ENCODE measurements around the gene ASPRV1. TPM values are rescaled to one million over a fixed set of nuclear protein-coding genes. Genes with fewer than 3 reads are reported as not detected.

Gene ASPRV1
- total RNA-seq, 2 experiments from 2014 or later, result 0.81 to 0.96 TPM

GRCh38 chr2:69986691-69987090 is 25.3 kb upstream of the ASPRV1 start:
- H3K27me3 ChIP-seq (ENCODE audit: control insufficient read depth in 1 of 2, insufficient read depth in 2 of 2, low read length in 2 of 2), result no peaks in the 10 kb centered on the region
- H3K4me1 ChIP-seq (ENCODE audit: insufficient read depth, low read length), result peaks cover 4% of the 10 kb centered on the region
- H3K9me3 ChIP-seq (ENCODE audit: control insufficient read depth in 1 of 2, insufficient read depth in 1 of 2, low read length in 2 of 2), result no peaks in the 10 kb centered on the region
- Mint-ChIP-seq H3K27me3 (no peaks in the 10 kb centered on the region), H3K9me3 (no peaks in the 10 kb centered on the region), H3K4me1 (ENCODE audit: low read depth) (no peaks in the 10 kb centered on the region), H3K27ac (no peak overlapping the region), H3K36me3 (ENCODE audit: low read depth) (no peaks in the 10 kb centered on the region), H3K4me3 (no peak overlapping the region)
- ChIA-PET POLR2A (interaction anchor here (1.4 kb wide), 1 partner anchor 99 kb away, joined by 3 read pairs; no protein-coding TSS in a partner anchor), CTCF (interaction anchor here (0.6 kb wide), 1 partner anchor 65 kb away, joined by 3 read pairs; no protein-coding TSS in a partner anchor)
- no peak for TF ChIP-seq CTCF (IDR thresholded peaks at IDR 0.05)
- no peaks in the 10 kb centered on the region for H3K36me3 ChIP-seq (ENCODE audit: insufficient read depth, low read length)
- ATAC-seq (ENCODE audit: poor library complexity) (no peak), DNase-seq (no peak)
- H3K4me3 ChIP-seq (ENCODE audit: low read length), result no peak overlapping the region
- intact Hi-C loops (cut with DNase I, micrococcal nuclease), result no loop called here
- H3K27ac ChIP-seq (ENCODE audit: low read depth in 1 of 2, low read length in 2 of 2), result no peak overlapping the region

GRCh38 chr2:69985688-69986087 is 24.3 kb upstream of the ASPRV1 start:
- ATAC-seq (ENCODE audit: poor library complexity) (no peak), DNase-seq (peak in 3 of 14 experiments; percentile 20 to 80 (median 69))
- Mint-ChIP-seq H3K36me3 (ENCODE audit: low read depth) (no peaks in the 10 kb centered on the region), H3K4me3 (no peak overlapping the region), H3K27me3 (no peaks in the 10 kb centered on the region), H3K27ac (no peak overlapping the region), H3K9me3 (no peaks in the 10 kb centered on the region), H3K4me1 (ENCODE audit: low read depth) (no peaks in the 10 kb centered on the region)
- Histone ChIP-seq H3K9me3 (ENCODE audit: control insufficient read depth in 1 of 2, insufficient read depth in 1 of 2, low read length in 2 of 2) (no peaks in the 10 kb centered on the region), H3K27me3 (ENCODE audit: control insufficient read depth in 1 of 2, insufficient read depth in 2 of 2, low read length in 2 of 2) (no peaks in the 10 kb centered on the region), H3K36me3 (ENCODE audit: insufficient read depth, low read length) (no peaks in the 10 kb centered on the region), H3K4me3 (ENCODE audit: low read length) (no peak overlapping the region), H3K4me1 (ENCODE audit: insufficient read depth, low read length) (peaks cover 4% of the 10 kb centered on the region), H3K27ac (ENCODE audit: low read depth in 1 of 2, low read length in 2 of 2) (no peak overlapping the region)
- POLR2A ChIA-PET, result interaction anchor here (1.4 kb wide), 1 partner anchor 100 kb away, joined by 3 read pairs; no protein-coding TSS in a partner anchor
- no peak for TF ChIP-seq CTCF (IDR thresholded peaks at IDR 0.05)
- CTCF ChIA-PET, result no interaction called here
- intact Hi-C loops (cut with DNase I, micrococcal nuclease), result no loop called here

- ChIA-PET POLR2A (interaction anchor here (1.4 kb wide), 1 partner anchor 101 kb away, joined by 3 read pairs; no protein-coding TSS in a partner anchor), CTCF (no interaction called here)
- no peaks in the 10 kb centered on the region for H3K27me3 ChIP-seq (ENCODE audit: control insufficient read depth in 1 of 2, insufficient read depth in 2 of 2, low read length in 2 of 2)
- no peak overlapping the region for H3K27ac Mint-ChIP-seq
- H3K4me1 Mint-ChIP-seq (ENCODE audit: low read depth), result no peaks in the 10 kb centered on the region
- H3K36me3 Mint-ChIP-seq (ENCODE audit: low read depth), result no peaks in the 10 kb centered on the region
- no peak for ATAC-seq (ENCODE audit: poor library complexity)
- H3K9me3 Mint-ChIP-seq, result no peaks in the 10 kb centered on the region
- H3K4me3 Mint-ChIP-seq, result no peak overlapping the region
- no peaks in the 10 kb centered on the region for H3K36me3 ChIP-seq (ENCODE audit: insufficient read depth, low read length)
- no peak overlapping the region for H3K4me3 ChIP-seq (ENCODE audit: low read length)
- no peaks in the 10 kb centered on the region for H3K9me3 ChIP-seq (ENCODE audit: control insufficient read depth in 1 of 2, insufficient read depth in 1 of 2, low read length in 2 of 2)
- DNase-seq, result peak in 2 of 14 experiments; percentile 17 to 34
- no peaks in the 10 kb centered on the region for H3K27me3 Mint-ChIP-seq
- TF ChIP-seq CTCF (IDR thresholded peaks at IDR 0.05), result no peak
- H3K4me1 ChIP-seq (ENCODE audit: insufficient read depth, low read length), result peaks cover 4% of the 10 kb centered on the region
- H3K27ac ChIP-seq (ENCODE audit: low read depth in 1 of 2, low read length in 2 of 2), result no peak overlapping the region
- intact Hi-C loops (cut with DNase I, micrococcal nuclease), result no loop called here
These were observed 23.8 kb upstream of the ASPRV1 start for GRCh38 chr2:69985216-69985615.
